GM20000 (cell line): Measurements from ENCODE around the gene CYP3A4.

Experiments
- DNase-seq: peaks from one replicate; pipeline ENCODE4 v3.0.0; 2012; ENCODE audit warnings: low spot score
- TF ChIP-seq, protein P1 (sequence below): IDR thresholded peaks from 2 replicates; pipeline ENCODE4 v1.5.1; 2012; ENCODE audit warnings: mild to moderate bottlenecking, control low read depth; ENCODE audit errors: extremely low read depth, missing control alignments

CYP3A4 gene

DNA sequence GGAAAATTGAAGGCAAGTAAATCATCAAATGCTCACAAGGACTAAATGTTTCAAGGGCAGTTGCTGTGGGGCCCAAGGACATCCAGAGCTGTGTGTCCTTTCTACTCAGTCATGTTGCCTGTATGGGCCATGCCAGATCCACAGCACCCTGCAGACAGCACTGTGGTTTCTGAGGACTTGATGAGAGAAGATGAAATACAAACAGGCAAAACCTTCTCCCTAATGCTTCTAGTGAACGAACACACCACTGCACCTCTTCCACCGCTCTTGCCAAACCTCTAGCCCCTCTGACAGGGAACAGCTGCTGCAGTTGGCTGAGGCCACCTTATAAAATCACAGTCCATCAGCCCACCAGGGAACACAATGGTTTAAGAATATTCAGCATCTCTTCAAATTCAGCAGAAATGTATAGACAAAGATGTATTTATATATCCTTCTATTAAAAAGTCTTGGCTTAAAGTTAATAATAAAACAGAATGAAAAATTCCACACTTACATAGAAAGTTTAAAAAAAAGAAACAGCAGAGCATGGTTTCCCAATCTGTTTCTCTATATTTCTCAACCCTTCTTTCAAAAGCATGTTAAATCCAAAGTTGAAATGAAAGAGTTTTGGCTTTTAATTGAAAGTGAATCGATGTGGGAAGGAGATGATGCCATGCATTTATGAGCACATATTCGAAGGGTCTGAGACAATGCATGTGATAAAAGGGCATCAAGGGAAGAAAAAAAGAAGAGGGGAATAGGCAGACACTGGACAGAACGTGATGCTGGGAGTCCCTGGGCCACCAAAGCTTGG is 63.0 kb downstream of the CYP3A4 start:
- TF ChIP-seq, protein P1, sequence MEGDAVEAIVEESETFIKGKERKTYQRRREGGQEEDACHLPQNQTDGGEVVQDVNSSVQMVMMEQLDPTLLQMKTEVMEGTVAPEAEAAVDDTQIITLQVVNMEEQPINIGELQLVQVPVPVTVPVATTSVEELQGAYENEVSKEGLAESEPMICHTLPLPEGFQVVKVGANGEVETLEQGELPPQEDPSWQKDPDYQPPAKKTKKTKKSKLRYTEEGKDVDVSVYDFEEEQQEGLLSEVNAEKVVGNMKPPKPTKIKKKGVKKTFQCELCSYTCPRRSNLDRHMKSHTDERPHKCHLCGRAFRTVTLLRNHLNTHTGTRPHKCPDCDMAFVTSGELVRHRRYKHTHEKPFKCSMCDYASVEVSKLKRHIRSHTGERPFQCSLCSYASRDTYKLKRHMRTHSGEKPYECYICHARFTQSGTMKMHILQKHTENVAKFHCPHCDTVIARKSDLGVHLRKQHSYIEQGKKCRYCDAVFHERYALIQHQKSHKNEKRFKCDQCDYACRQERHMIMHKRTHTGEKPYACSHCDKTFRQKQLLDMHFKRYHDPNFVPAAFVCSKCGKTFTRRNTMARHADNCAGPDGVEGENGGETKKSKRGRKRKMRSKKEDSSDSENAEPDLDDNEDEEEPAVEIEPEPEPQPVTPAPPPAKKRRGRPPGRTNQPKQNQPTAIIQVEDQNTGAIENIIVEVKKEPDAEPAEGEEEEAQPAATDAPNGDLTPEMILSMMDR = no peak
- DNase-seq = no peak

DNA sequence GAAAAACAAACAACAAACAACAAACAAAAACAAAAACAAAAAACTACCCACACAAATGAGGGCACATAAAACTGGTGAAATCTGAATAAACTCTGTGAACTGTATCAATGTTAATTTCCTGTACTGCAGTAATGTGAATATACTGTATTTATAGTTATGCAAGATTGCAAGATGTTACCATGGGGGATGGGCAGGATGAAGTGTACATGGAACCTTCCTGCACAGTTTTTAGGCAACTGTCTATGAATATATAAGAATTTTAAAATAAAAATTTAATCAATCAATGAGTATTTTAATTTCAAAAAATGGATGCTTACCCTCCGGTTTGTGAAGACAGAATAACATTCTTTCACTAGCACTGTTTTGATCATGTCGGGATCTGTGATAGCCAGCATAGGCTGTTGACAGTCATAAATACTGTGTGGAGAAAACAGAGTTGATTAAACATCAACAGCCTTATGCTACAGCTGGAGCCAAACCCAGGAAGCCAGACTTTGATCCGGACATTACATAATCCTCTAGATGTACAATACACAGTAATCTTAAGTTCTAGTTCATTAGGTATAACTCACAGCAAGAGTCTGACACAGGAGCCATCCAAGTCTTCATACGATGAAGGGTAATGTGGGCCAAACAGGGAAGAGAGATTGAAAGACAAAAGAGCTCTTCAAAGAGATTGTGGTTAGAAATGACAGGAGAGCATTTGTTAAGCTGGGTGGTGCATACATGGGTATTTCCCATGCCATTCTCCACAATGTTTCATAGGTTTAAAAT is 63.8 kb downstream of the CYP3A4 start:
- TF ChIP-seq, protein P1 = no peak
- no peak for DNase-seq

DNA sequence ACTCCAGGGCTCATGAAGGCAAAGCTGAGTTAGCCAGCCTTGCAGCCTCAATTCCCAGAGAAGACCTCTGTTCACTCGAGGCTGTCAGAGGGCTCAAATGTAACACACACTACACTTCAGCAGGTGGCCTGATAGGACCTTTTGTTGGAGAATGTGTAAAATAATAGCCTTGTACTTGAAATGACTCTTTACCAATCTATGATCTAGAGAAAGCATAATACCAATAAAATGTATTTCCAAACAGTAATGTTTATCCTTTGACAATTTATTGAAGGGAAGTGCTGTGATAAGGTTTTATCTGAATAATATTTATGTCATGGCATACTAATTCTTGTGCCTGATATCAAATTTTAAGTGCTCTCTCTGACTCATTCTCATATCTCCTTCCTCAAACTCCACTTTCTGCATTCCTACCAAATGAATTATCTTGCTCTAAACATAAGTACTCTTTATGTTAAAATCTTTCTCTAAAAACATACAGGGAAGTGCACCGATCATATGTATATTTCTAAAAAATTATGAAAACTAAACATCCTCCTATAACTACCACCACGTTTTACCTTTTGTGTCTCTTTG is 69.9 kb downstream of the CYP3A4 start:
- no peak for DNase-seq
- TF ChIP-seq, protein P1 = no peak

DNA sequence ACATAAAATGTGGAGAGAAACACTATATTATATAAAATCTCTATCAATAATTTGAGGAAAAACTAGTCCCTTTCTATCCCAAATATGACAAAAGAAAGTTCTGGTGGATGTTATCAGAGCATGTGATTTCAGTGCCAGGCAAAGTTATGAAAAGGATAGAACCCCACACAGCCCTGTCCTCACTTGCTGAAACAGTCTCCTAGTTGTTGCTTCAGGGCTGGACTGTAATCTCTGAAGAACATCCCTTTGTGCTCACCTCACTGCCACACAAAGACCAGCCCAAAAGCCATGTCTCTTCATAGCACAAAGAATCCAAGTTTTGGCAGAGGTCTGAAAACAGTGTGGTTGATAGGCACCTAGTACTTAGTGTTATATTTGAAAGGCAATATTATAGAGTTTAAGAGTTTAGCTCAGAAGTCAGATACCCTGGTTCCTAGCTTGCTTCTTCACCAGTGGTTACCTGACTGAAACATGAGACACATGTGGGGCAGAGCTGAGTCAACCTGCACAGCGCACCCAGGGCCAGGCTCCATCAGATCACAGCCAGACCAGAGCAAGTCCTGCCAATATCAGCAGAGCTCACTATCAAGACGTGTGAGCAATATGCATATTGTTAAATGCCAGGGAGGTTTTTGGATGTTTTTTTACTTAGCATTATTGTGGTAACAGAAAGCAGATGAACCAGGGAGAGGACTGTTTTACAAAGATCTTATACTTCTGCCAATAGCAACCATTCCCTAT is 74.0 kb downstream of the CYP3A4 start:
- TF ChIP-seq, protein P1 = no peak
- DNase-seq = no peak

DNA sequence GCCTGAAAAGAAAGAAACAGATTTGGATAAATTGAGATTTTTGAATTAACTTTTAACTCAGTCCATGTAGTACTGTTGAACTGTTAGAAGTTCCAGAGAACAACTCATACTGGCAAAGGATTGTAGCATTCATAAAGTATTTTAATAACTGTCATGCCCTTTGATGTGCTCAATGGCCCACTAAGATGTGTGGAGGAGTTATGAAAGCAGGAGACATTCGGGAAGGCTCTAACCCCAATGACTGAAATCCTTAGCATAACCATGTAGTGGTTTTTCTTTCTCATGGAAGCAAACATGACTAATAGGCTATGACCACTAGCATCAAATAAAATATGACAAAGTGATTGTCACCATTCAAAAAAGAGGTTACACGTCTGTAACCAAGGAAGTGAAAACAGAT is 74.7 kb downstream of the CYP3A4 start:
- no peak for DNase-seq
- TF ChIP-seq, protein P1 = no peak

DNA sequence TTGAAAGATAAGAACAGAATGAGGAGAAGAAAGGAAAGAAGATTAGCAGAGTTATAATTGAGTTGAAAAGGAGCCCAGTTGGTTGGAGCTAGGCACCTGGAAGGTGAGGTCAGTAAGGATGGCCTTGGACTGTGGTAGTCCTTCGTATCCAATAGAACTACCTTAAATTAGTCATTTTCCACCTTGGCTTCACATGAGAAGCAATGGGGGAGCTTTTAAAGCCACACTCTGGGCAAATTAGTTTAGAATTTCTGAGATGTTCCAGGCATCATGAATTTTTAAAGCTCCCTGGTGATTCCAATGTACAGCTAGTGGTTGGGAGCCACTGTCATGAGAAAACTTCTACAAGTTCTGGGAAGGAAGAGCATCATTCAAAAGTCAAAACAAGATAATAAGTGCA is 76.9 kb downstream of the CYP3A4 start:
- TF ChIP-seq, protein P1 = no peak
- no peak for DNase-seq
